Anterior cingulate cortex (tissue), 58 donors: ENCODE results near the gene ABCF1.

Source experiments
- DNase-seq, 58 donors: peaks; one replicate each; lab custom pipeline; 2025; lab: John Stamatoyannopoulos, UW

Gene ABCF1

GRCh38 chr6:30599625-30600324, 28.5 kb downstream of the ABCF1 start:
- DNase-seq = no peak

DNA sequence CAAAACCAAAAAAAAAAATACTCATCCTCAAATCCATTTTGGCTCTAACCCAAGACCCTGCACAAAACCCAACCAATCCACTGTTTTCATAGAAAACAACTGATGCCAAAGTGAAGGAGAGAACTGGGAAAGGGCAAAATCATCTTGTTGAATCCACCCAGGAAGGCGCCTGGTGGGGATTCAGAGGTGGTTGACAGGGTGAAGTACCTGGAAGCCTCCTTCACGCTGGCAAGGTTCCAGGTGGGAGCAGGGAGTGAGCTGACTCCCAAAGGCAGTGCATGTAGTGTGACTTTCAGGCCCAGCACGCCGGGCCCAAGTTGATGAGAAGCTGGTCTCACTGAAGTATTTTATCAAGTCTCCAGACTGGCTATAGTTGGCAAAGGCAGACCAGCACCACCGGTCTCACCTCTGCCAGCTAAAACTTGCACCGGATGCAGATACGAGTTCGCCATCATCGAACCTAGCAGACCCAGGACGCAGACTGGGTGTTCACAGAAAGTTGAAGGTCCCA, 29.3 kb downstream of the ABCF1 start:
- DNase-seq = peak in 6 of 58 donors; percentile 11 to 51 (median 18)

DNA sequence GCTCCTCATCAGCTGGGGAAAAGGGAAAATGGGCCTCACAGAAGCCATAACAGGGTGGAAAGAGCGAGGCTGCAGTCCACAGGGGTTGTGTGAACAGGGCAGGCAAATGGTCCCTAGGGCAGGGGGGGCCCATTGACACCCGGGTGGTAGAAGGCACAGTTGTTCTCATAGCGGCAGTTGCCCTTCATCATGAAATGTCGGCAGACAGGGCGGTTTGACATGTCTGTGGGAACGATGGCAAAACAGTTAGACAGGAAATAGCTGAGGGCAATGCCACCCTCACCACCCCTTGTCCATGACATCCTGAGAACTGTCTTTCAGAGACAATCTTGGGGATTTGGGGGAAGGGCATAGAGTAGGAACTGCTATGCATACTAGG, 30.2 kb downstream of the ABCF1 start:
- DNase-seq = no peak

DNA sequence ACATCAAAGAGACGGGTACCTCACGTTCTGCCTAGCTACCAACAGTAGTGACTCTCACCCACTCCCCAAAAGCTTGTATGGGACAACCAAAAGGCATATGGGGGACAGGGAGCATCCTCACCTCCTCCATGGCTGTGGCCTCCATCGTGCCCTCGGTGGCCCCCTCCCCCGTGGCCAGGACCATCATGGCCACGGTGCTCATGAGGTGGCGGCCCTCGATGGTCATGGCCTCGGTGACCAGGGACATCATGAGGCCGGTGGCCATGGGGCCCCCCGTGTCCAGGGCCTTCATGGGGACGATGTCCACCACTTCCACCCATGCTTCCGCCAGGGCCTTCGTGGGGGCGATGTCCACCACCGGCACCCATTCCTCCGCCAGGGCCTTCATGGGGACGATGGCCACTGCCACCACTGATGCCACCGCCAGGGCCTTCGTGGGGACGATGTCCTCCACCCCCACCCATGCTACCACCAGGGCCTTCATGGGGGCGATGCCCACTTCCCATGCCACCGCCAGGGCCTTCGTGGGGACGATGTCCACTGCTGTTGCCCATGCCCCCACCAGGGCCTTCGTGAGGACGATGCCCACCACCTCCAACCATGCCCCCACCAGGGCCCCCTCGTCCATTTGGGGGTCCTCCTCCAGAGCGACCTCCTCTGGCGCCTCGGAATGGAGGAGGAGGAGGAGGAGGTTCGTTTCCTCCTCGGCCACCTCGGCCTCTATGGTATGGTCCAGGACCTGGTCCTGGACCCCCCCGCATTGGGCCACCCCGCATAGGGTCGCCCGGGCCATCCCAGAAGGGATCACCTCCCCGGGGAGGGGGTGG, 30.8 kb downstream of the ABCF1 start:
- no peak for DNase-seq

- no peak for DNase-seq
Measured at GRCh38 chr6:30603961-30604360, 32.7 kb downstream of the ABCF1 start.

GRCh38 chr6:30610065-30610464, 38.8 kb downstream of the ABCF1 start:
- DNase-seq = no peak

DNA sequence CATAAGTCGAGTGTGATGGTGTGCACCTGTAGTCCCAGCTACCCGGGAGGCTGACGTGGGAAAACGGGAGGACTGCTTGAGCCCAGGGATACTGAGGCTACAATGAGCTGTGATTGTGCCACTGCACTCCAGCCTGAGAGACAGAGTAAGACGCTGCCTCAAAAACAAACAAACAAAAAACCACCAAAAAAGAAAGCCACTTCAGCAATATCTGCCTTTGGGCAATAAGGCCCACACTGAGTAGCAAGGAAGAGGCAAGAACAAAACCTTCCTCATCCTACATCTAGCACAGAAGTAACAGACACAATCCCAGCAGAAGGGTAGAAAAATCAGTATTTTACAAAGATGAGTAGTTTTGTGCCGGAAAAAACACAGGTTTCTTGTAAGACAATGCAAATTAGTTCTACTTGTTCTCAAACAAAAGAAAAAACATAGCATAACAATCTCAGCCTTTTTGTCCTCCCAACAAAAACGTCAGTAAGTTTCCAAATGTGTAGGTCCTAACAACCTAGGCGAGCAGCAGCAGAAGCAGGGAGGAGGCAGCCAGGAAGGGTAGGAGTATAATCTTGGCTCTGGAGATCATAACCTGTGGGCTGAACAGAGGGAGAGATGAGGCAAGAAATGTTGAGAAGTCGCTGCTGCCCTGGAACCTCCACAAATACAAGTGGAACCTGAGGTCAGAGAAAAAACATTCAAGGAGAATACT, 40.1 kb downstream of the ABCF1 start:
- no peak for DNase-seq

- no peak for DNase-seq
Measured at GRCh38 chr6:30611856-30612194, 40.6 kb downstream of the ABCF1 start.

- no peak for DNase-seq
Measured at GRCh38 chr6:30612213-30612612, 41.0 kb downstream of the ABCF1 start.

- no peak for DNase-seq
Measured at GRCh38 chr6:30612687-30613248, 41.5 kb downstream of the ABCF1 start.

DNA sequence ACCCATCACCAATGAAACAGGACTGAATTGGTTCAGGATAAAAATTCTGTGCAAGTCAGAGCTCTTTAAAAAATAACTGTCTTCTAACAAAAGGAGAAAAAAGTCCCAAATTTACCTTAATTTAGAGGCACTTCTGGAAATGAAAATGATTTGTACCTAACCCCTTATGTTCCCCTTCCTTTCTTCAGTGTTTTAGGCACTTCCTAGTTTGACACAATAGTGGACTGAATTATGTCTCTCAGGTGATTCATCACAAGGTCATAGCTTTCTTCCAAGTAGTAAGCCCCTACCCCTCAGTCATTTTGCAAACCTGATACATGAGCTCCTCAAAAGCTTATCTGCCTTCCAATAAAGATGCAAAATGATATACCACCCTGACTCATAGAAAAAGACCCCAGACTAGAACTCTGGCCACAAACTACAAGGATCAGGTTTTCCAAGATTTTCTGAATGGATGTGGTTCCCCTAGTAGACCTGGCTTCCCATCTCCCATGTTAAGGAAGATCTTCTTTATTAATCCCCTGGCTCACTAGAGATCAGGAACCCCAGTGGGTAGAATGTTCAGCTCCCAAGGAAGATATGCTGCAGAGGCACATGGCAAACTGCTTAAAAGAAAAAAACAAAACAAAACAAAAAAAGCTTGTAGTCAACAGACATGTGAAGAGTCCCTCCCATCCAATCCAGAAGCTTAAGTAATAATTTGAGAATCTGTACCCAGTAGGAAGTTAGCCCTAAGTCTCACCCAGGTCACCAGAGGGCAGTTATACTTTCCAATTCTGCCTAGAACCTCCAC, 42.2 kb downstream of the ABCF1 start:
- DNase-seq = no peak

DNA sequence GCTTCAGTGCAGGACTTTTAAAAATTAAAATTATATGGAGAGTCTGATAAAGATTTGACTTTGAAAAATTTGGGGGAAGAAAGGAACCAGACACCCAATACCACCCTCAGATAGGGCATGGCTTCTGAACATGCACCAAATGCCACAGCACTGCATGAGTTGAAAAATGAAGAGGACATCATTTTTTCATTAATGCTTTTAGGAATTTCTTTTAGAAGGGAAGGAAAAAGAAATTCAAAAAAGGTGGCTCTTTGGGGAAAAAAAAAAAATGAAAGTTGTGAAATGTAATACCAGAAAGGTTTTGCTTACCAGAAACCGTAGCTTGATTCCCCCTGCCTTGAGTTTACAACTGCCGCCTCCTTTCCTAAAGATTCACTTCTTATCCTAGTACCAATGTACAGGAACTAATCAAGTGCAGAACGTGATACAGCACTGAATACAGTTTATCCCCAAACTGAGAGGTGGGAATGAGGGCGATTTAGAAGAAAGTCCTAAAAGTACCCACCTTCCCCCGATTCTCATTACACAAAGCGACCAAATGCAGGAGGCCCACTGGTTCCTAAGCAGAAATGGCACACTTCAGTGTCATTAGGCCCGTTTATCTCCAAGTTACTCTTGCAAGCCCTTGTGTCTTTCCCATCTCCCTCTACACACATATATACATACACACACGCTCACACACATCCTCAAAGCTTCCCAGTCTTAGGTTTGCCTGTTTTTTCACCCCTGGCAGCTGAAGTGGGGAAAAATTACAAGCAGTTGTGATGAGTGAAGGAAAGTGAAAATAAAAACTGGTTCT, 43.0 kb downstream of the ABCF1 start:
- DNase-seq = peak in 7 of 58 donors; percentile 5 to 43 (median 29)

DNA sequence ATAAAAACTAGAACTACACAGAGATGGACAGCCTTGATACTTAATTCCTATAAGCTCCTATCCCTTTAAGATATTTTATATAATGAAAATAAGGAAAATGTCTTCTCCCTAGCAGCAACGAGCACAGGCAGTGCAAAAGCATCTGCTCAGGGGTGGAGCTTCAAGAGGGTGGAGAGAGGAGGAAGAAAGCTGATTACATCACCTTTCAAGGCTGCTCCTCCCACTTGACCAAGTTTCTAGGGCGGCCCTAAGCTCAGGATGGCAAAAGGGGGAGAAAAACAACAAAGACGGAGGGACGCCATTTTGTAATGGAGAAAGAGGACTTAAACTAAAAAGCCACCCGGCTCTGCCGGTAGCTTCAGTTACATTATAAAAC, 43.6 kb downstream of the ABCF1 start:
- DNase-seq = peak in 56 of 58 donors; percentile 9 to 96 (median 80)

DNA sequence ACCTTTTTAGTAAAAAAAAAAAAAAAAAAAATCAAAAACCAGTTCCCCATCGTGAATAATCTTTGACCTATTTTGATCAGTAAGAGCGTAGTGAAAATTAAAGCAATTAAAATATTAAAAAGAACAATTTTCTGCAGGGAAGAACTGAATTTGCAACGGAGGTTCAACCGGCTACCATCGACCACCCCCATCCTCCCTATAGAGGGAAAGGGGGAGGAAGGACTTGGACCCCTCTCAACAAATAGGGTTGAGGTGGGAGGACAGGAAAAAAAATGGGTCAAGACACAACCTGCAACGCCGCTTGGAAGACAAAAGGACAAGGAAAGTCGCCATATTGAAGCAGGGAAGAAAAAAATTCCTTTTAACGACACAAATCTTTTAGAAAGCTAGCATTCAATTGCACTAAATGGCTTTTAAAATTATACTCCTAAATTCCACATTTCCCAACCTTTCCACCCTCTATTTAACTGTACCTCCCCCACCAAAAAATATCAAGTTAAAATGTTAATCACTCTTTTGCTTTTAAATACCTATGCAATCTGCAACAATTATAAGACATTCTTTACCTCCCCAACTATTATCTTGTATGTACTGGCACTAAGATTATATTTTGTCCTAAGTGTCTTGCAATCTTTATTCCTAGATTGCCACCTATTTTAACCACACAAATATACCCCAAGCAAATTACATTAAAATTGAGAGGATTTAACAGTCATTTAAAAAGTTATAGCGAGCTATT, 44.1 kb downstream of the ABCF1 start:
- DNase-seq = peak in 28 of 58 donors; percentile 9 to 80 (median 35)

DNA sequence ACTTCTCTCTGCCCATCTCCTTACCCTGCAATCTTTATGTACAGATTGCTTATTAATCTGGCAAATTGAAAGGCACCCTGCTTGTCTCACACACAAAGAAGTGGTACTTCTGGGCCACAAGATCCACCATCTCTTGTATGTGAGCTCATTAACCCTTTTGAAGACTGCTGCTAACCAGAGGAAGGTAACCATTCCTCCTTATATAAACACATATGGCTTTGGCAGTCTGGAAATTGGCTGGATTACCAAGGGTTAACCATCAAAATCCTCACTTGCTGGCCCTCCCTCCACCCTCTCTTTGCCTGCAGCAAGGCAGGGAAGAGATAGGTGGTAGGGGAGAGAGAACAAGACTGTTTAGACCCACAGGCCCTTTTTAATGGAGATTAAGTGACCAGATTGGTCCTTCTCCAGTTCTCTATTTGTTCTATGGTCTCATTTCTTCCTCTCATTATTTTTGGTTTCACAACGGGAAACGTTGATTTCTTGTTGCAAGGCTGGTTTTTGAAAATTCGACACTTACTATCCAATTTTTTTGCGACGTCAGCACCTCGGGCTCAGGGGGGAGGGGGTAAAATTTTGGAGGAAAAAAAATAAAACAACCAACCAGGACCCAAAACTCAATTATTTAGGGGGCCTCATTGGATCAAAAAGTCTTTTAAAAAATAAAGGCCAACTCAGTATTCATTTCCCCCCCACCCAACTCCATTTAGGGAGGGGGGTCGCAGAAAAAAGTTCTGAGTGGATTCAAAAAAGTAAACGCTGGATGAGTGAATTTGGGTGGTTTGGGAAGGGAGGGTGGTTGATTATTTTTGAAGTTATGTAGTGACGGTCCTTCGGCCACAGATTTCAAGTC, 44.9 kb downstream of the ABCF1 start:
- peak in 5 of 58 donors; percentile 3 to 35 (median 6) for DNase-seq

DNA sequence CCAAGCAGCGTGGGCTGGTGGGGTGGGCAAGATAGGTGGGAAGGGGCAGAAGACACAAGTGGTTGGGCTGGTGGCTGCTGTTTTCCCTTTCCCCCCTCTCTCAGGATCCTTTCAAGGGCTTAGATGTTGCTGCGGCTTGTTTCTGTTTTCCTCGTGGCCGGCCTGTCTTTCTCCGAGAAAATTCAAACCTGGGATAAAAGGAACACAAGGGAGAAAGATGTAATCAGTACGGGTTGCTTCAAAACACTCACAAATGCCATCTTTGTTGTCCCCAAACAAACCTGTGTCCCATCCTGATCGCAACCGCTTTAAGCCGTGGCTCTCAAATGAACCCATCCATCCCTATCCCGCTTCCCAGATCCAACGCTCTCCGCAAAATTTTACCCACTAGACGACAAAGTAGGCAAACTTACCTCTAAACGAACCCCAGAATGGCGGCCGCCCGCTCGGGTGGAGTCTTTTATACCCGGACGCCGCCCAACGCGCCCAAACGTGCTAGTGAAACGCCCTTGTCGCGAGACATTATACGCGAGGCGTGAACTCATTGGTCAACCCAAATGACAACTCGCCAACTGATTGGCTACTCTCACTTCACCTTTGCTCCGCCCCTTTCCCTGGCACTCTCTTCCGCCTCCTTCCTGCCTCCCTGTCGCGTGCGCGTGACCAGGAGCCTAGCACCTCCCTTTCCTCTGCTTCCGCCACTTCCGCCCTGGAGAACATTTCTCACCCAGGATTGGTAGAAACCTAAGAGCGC, 45.7 kb downstream of the ABCF1 start, which contains the start of gene PPP1R10:
TSS of gene PPP1R10 (minus strand) at position 433 of the 754 bp plus-strand sequence. CDS start 7,299 bp downstream, outside the sequence.
- DNase-seq = peak; percentile 88 to 100 (median 99)
